K562 (cell line): ENCODE data around the gene LAPTM5. TPM values are rescaled to one million over a fixed set of nuclear protein-coding genes. Genes with fewer than 3 reads are reported as not detected.

ENCODE experiments used
- MAX ChIP-seq: sonication (generic); formaldehyde crosslinking; IDR thresholded peaks from 2 replicates; pipeline ENCODE4 v1.9.0; 2022; ENCODE audit warnings: mild to moderate bottlenecking, missing genetic modification reagents
- MCM5 ChIP-seq: fragments of 450-650 bp; IDR thresholded peaks from 2 replicates; pipeline ENCODE4 v1.6.1; 2016; ENCODE audit warnings: low read depth
- MED1 ChIP-seq: sonication (generic); formaldehyde crosslinking; IDR thresholded peaks from 2 replicates; pipeline ENCODE4 v1.8.1; 2023; ENCODE audit warnings: missing genetic modification reagents, borderline replicate concordance
- MGA ChIP-seq: fragments of 450-650 bp; IDR thresholded peaks from 2 replicates; pipeline ENCODE4 v1.6.1; 2016; ENCODE audit warnings: mild to moderate bottlenecking, moderate library complexity
- NCOA1 ChIP-seq: fragments of 450-650 bp; IDR thresholded peaks from 2 replicates; pipeline ENCODE4 v1.6.1; 2016; ENCODE audit warnings: low read depth
- POLR2A ChIP-seq: fragments of 450-650 bp; conservative IDR thresholded peaks from 2 replicates; pipeline ENCODE4 v1.6.1; 2016
- RBM39 ChIP-seq: fragments of 200-400 bp; formaldehyde crosslinking; optimal IDR thresholded peaks from 2 replicates; pipeline ENCODE3; 2018; ENCODE audit warnings: low read depth, low read length
- TAF9B ChIP-seq: fragments of 450-650 bp; IDR thresholded peaks from 2 replicates; pipeline ENCODE4 v1.6.1; 2018; ENCODE audit warnings: mild to moderate bottlenecking; ENCODE audit not compliant: partially characterized antibody
- XRCC3 ChIP-seq: fragments of 450-650 bp; IDR thresholded peaks from 2 replicates; pipeline ENCODE4 v1.6.1; 2017; ENCODE audit warnings: mild to moderate bottlenecking, moderate library complexity
- ZNF518B ChIP-seq: fragments of 250-450 bp; sonication (Bioruptor Pico); IDR thresholded peaks from 2 replicates; pipeline ENCODE4 v1.5.0; 2021; ENCODE audit warnings: mild to moderate bottlenecking, moderate library complexity
- polyA plus RNA-seq, 8 experiments: library from polyadenylated mRNA; depleted of rRNA in 4 of 8; stranded (reverse) in 5 of 8; unstranded in 3 of 8; fragments of >200 nt; fragmentation: Nextera tagmentation in 2 of 8; fragmentation: Illumina TruSeq in 1 of 8; extraction: Ambion mirVana in 2 of 8; extraction: Trizol in 1 of 8; gene quantifications; 2 replicates each; pipeline versions ENCODE4 v1.2.1 to v1.2.3, GENCODE V29; 2011 to 2014; ENCODE audit warnings: inconsistent platforms in 1 of 8, missing spikeins in 1 of 8
- total RNA-seq, 7 experiments: library from RNA; depleted of rRNA in 6 of 7; stranded (reverse); fragments of >200 nt in 6 of 7; fragmentation: Illumina TruSeq in 2 of 7; extraction: Trizol in 2 of 7; gene quantifications; 2 replicates each; pipeline versions ENCODE4 v1.2.1 to v1.2.3, GENCODE V29; 2011 to 2021; ENCODE audit warnings: low replicate concordance in 1 of 7

The LAPTM5 gene
- total and polyA plus RNA-seq, 9 of the 15 experiments (the other 6 are each of a cell fraction or from before 2014, with no cell fraction given) = 2.4 to 47.3 (median 20.3) TPM

- TF ChIP-seq XRCC3 (no peak), MGA (no peak), POLR2A (no peak), NCOA1 (no peak), RBM39 (no peak), MAX (CRISPR knock-in tag) (no peak), MED1 (CRISPR knock-in tag) (no peak), TAF9B (no peak), MCM5 (no peak), ZNF518B (no peak)
Measured at GRCh38 chr1:30768159-30768829, 10.7 kb upstream of the LAPTM5 start (continued).
